HepG2 (cell line): ENCODE results near the gene UNCX. TPM values are rescaled to one million over a fixed set of nuclear protein-coding genes. Genes with fewer than 3 reads are reported as not detected.

Experiments
- ATAC-seq: fragments of 200-7000 bp; cut with Tn5 transposase; 3 replicates; pipeline ENCODE4 v1.9.1; 2020; ENCODE audit warnings: mild to moderate bottlenecking, moderate library complexity
- BruUV-seq: library from RNA; stranded (reverse); fragments of 400-500 nt; replicated peaks from 2 replicates; lab custom pipeline; 2021; lab: Mats Ljungman, UMichigan
- CTCF ChIA-PET: fragments of 300-600 bp; formaldehyde crosslinking; extraction: SDS; loops from one replicate; lab custom pipeline; 2021; ENCODE audit warnings: low total read pairs, inconsistent platforms, low intra/inter-chr PET ratio; lab: Yijun Ruan, JAX
- POLR2A ChIA-PET: fragments of 350-600 bp; sonication (Branson Sonifier 250); formaldehyde crosslinking; loops from one replicate; lab custom pipeline; 2020; ENCODE audit warnings: antibody characterized with exemption, inconsistent platforms; lab: Yijun Ruan, JAX
- DNase-seq: peaks from one replicate; pipeline ENCODE4 v3.0.0-alpha.2; 2015; ENCODE audit warnings: low spot score
- FAIRE-seq: peaks from 3 replicates; lab custom pipeline; 2011; peaks lifted over from hg19 to GRCh38; lab: Jason Lieb, UNC
- H2AFZ ChIP-seq: one replicate; pipeline ENCODE4 v1.6.1; 2011; ENCODE audit warnings: low read length, inconsistent platforms
- H3K27ac ChIP-seq: fragments of 300-600 bp; 3 replicates; pipeline ENCODE4 v1.8.0; 2011; ENCODE audit warnings: mixed run types, mild to moderate bottlenecking, mixed read lengths, low read length, inconsistent platforms; ENCODE audit not compliant: insufficient read depth; ENCODE audit errors: extremely low read length
- H3K27me3 ChIP-seq, 2 experiments: fragments of 200-600 bp in 1 of 2; 2 replicates in 1 of 2; 3 replicates in 1 of 2; pipeline versions ENCODE4 v1.6.0 to v1.8.0; 2011; ENCODE audit warnings: low read length in 2 of 2, mild to moderate bottlenecking in 2 of 2, moderate library complexity in 2 of 2, inconsistent platforms in 1 of 2; ENCODE audit not compliant: insufficient read depth in 2 of 2, control insufficient read depth in 1 of 2
- H3K36me3 ChIP-seq, 2 experiments: fragments of 200-600 bp in 1 of 2; replicated peaks in 1 of 2; 2 replicates in 1 of 2; 3 replicates in 1 of 2; pipeline versions ENCODE4 v1.5.1 to v1.8.0; 2011; ENCODE audit warnings: low read length in 2 of 2, inconsistent platforms in 1 of 2; ENCODE audit not compliant: insufficient read depth in 2 of 2, control insufficient read depth in 1 of 2
- H3K4me1 ChIP-seq: 2 replicates; pipeline ENCODE4 v1.5.1; 2012; ENCODE audit warnings: low read length, inconsistent platforms; ENCODE audit not compliant: insufficient read depth
- H3K4me2 ChIP-seq: 2 replicates; pipeline ENCODE4 v1.6.0; 2011; ENCODE audit warnings: low read depth, low read length, inconsistent platforms
- H3K4me3 ChIP-seq, 3 experiments: fragments of 200-600 bp in 1 of 3; sonication (generic), shearing (Covaris generic) in 1 of 3; replicated peaks in 1 of 3; 2 replicates each; pipeline ENCODE4 v1.5.1; 2011 to 2016; ENCODE audit warnings: low read length in 3 of 3, inconsistent platforms in 2 of 3, low read depth in 2 of 3, mild to moderate bottlenecking in 2 of 3, control low read depth in 1 of 3, mixed read lengths in 1 of 3; ENCODE audit not compliant: insufficient read depth in 1 of 3
- H3K79me2 ChIP-seq: one replicate; pipeline ENCODE4 v1.6.1; 2011; ENCODE audit warnings: low read length, inconsistent platforms; ENCODE audit not compliant: insufficient read depth
- H3K9ac ChIP-seq: 2 replicates; pipeline ENCODE4 v1.6.0; 2011; ENCODE audit warnings: mild to moderate bottlenecking, low read depth, low read length, inconsistent platforms; ENCODE audit not compliant: insufficient read depth
- H3K9me3 ChIP-seq: 2 replicates; pipeline ENCODE4 v1.5.1; 2012; ENCODE audit warnings: mild to moderate bottlenecking, low read length
- H4K20me1 ChIP-seq: 2 replicates; pipeline ENCODE4 v1.6.0; 2011; ENCODE audit warnings: inconsistent platforms, mild to moderate bottlenecking, low read length, moderate library complexity; ENCODE audit not compliant: insufficient read depth
- FOXO4 ChIP-seq: sonication (generic); formaldehyde crosslinking; conservative IDR thresholded peaks from 2 replicates; pipeline ENCODE4 v1.8.1; 2023; ENCODE audit warnings: missing genetic modification reagents
- GLMP ChIP-seq: sonication (generic); formaldehyde crosslinking; IDR thresholded peaks from 2 replicates; pipeline ENCODE4 v1.9.0; 2021; ENCODE audit warnings: missing genetic modification reagents, mild to moderate bottlenecking, borderline replicate concordance
- HNRNPUL1 ChIP-seq: fragments of 200-400 bp; formaldehyde crosslinking; IDR thresholded peaks from 2 replicates; pipeline ENCODE4 v1.6.1; 2017; ENCODE audit warnings: low read depth, mild to moderate bottlenecking, low read length, moderate library complexity
- SKIL ChIP-seq: sonication (generic); formaldehyde crosslinking; IDR thresholded peaks from 2 replicates; pipeline ENCODE4 v1.8.0; 2022; ENCODE audit warnings: missing genetic modification reagents, mild to moderate bottlenecking, moderate library complexity, borderline replicate concordance
- ZMYM2 ChIP-seq: sonication (generic); formaldehyde crosslinking; IDR thresholded peaks from 2 replicates; pipeline ENCODE4 v1.8.0; 2022; ENCODE audit warnings: mild to moderate bottlenecking, missing genetic modification reagents
- ZNF331 ChIP-seq: sonication (generic); formaldehyde crosslinking; IDR thresholded peaks from 2 replicates; pipeline ENCODE4 v1.4.0; 2020; ENCODE audit warnings: missing genetic modification reagents
- ZNF350 ChIP-seq: sonication (generic); formaldehyde crosslinking; IDR thresholded peaks from 2 replicates; pipeline ENCODE4 v1.4.0; 2020; ENCODE audit warnings: mild to moderate bottlenecking, low read depth, missing genetic modification reagents, borderline replicate concordance
- ZNF547 ChIP-seq: sonication (generic); formaldehyde crosslinking; IDR thresholded peaks from 2 replicates; pipeline ENCODE4 v1.5.1; 2020; ENCODE audit warnings: mild to moderate bottlenecking, missing genetic modification reagents
- ZNF589 ChIP-seq: sonication (generic); formaldehyde crosslinking; conservative IDR thresholded peaks from 2 replicates; pipeline ENCODE4 v1.8.0; 2022; ENCODE audit warnings: mild to moderate bottlenecking, moderate library complexity, missing genetic modification reagents
- ZNF720 ChIP-seq: sonication (generic); formaldehyde crosslinking; IDR thresholded peaks from 2 replicates; pipeline ENCODE4 v1.4.0; 2020; ENCODE audit warnings: missing genetic modification reagents
- ZNF775 ChIP-seq: sonication (generic); formaldehyde crosslinking; IDR thresholded peaks from 2 replicates; pipeline ENCODE4 v1.4.0; 2020; ENCODE audit warnings: missing genetic modification reagents, mild to moderate bottlenecking, moderate library complexity, borderline replicate concordance
- ZSCAN31 ChIP-seq: sonication (generic); formaldehyde crosslinking; IDR thresholded peaks from 2 replicates; pipeline ENCODE4 v1.5.0; 2020; ENCODE audit warnings: low read depth, mild to moderate bottlenecking, missing genetic modification reagents
- WGBS: methylation state at CpG from one replicate; pipeline ENCODE4 v1.1.6; 2017; ENCODE audit warnings: low lambda C conversion rate; 5-methylcytosine and 5-hydroxymethylcytosine counted together
- in situ Hi-C: cut with HindIII; loops from 2 replicates; pipeline ENCODE4 v1.10.0; 2017; ENCODE audit warnings: low pct_unique_long_range_greater_than_20kb; ENCODE audit not compliant: extremely low pct_ligation_motif_present
- intact Hi-C: fragments of 100-400 bp; cut with micrococcal nuclease; formaldehyde crosslinking; loops from one replicate; pipeline ENCODE4 v1.10.0; 2022; ENCODE audit not compliant: unreplicated experiment
- polyA plus RNA-seq, 8 experiments: library from polyadenylated mRNA; depleted of rRNA in 3 of 8; stranded (reverse) in 7 of 8; unstranded in 1 of 8; fragments of >200 nt; fragmentation: Illumina TruSeq in 4 of 8; extraction: Trizol in 4 of 8; gene quantifications; 2 replicates each; pipeline versions ENCODE4 v1.2.1 to v1.2.3, GENCODE V29; 2011 to 2016; ENCODE audit warnings: low read depth in 4 of 8, missing spikeins in 1 of 8, mixed read lengths in 1 of 8; ENCODE audit not compliant: insufficient read depth in 1 of 8
- total RNA-seq, 5 experiments: library from RNA; depleted of rRNA; stranded (reverse); fragments of >200 nt; fragmentation: Illumina TruSeq; extraction: Trizol; gene quantifications; 2 replicates each; pipeline ENCODE4 v1.2.3, GENCODE V29; 2016; ENCODE audit warnings: low read depth in 1 of 5
- TF ChIP-seq, protein P1 (sequence below): sonication (generic); formaldehyde crosslinking; IDR thresholded peaks from 2 replicates; pipeline ENCODE4 v1.5.0; 2020; ENCODE audit warnings: missing genetic modification reagents
- TF ChIP-seq, protein P2 (sequence below): sonication (generic); formaldehyde crosslinking; IDR thresholded peaks from 2 replicates; pipeline ENCODE4 v1.9.0; 2021; ENCODE audit warnings: missing genetic modification reagents, mild to moderate bottlenecking, borderline replicate concordance

The UNCX gene
- total and polyA plus RNA-seq, 2 of the 13 experiments (the other 11 are each of a cell fraction or from before 2014, with no cell fraction given), result not detected

- TF ChIP-seq FOXO4, result no peak
- TF ChIP-seq ZNF547, result no peak
- no peak for TF ChIP-seq HNRNPUL1
Observed at GRCh38 chr7:1229956-1230355, 2.7 kb upstream of the UNCX start (continued).

- in situ Hi-C loops (no loop called here), intact Hi-C loops (no loop called here)
- H3K4me3 ChIP-seq, result no peak overlapping the region
- no peak for FAIRE-seq
- ChIA-PET CTCF (no interaction called here), POLR2A (no interaction called here)
- H3K4me2 ChIP-seq, result no peak overlapping the region
- ATAC-seq, result no peak
- BruUV-seq, result no TSS peak
- no peak overlapping the region for H3K9ac ChIP-seq
- WGBS, result 49% methylated on average over 52 of the region's 64 CpGs
- H4K20me1 ChIP-seq, result 0 out of 2 replicates have a peak, but pooled peaks cover 4% of the 10 kb centered on the region
- H3K9me3 ChIP-seq, result no peaks in the 10 kb centered on the region
- no peak overlapping the region for H3K27ac ChIP-seq
- no peaks in the 10 kb centered on the region for H3K79me2 ChIP-seq
- peaks cover 18 to 82% of the 10 kb centered on the region in 2 experiments for H3K27me3 ChIP-seq
- H3K4me1 ChIP-seq, result no peaks in the 10 kb centered on the region
- DNase-seq, result no peak
- no peaks in the 10 kb centered on the region for H3K36me3 ChIP-seq
- H2AFZ ChIP-seq, result no peak overlapping the region
- TF ChIP-seq ZMYM2 (CRISPR knock-in tag) (no peak), ZNF720 (CRISPR knock-in tag) (no peak), ZSCAN31 (CRISPR knock-in tag) (no peak), ZNF350 (CRISPR knock-in tag) (no peak), ZNF331 (no peak), SKIL (CRISPR knock-in tag) (no peak), GLMP (CRISPR knock-in tag) (no peak), ZNF775 (CRISPR knock-in tag) (no peak), ZNF589 (CRISPR knock-in tag) (no peak)
- TF ChIP-seq, protein P1, sequence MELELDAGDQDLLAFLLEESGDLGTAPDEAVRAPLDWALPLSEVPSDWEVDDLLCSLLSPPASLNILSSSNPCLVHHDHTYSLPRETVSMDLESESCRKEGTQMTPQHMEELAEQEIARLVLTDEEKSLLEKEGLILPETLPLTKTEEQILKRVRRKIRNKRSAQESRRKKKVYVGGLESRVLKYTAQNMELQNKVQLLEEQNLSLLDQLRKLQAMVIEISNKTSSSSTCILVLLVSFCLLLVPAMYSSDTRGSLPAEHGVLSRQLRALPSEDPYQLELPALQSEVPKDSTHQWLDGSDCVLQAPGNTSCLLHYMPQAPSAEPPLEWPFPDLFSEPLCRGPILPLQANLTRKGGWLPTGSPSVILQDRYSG (CRISPR knock-in tag), result no peak
- TF ChIP-seq, protein P2, sequence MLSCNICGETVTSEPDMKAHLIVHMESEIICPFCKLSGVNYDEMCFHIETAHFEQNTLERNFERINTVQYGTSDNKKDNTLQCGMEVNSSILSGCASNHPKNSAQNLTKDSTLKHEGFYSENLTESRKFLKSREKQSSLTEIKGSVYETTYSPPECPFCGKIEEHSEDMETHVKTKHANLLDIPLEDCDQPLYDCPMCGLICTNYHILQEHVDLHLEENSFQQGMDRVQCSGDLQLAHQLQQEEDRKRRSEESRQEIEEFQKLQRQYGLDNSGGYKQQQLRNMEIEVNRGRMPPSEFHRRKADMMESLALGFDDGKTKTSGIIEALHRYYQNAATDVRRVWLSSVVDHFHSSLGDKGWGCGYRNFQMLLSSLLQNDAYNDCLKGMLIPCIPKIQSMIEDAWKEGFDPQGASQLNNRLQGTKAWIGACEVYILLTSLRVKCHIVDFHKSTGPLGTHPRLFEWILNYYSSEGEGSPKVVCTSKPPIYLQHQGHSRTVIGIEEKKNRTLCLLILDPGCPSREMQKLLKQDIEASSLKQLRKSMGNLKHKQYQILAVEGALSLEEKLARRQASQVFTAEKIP (CRISPR knock-in tag), result no peak
Observed at GRCh38 chr7:1230411-1231213, 2.1 kb upstream of the UNCX start.
